Cortex of kidney (tissue), 1 donor: Measurements from ENCODE around the gene DPP6.

ENCODE experiments used
- DNase-seq: peaks from one replicate; lab custom pipeline; 2025; lab: John Stamatoyannopoulos, UW

Gene DPP6

GRCh38 chr7:154338701-154339506 is 286.7 kb downstream of the DPP6 start:
- no peak for DNase-seq

DNA sequence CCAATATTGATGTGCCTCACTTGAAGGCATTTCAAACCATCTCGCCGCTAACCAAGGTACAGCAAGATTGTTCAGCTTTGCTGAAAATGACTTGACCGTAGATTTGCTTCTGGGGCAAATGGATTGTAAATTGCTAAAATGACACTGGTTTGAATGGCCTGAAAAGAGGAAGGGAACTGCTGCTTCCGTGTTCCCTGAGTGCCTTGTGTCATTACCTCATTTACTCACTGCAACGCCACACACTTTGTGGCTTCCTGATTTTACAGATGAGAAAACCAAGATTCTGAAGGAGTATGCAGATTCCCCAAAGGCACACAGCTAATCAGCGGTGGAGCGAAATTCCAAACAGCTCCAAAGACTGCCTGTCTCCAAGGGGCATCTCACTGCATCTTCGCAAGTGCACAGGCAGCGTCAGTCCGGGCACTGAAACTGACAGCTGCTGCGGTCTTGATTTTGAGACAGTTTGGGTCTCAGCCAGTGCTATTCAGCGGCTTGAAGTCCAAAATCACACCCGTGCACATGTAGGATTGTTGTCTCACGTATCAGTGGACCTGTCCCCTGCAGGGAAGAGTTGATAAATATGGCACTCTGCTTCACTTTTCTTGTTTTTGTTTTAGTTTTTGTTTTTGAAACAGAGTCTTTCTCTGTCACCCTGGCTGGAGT is 290.9 kb downstream of the DPP6 start:
- DNase-seq, result no peak

GRCh38 chr7:154343778-154344412 is 291.7 kb downstream of the DPP6 start:
- DNase-seq, result no peak

DNA sequence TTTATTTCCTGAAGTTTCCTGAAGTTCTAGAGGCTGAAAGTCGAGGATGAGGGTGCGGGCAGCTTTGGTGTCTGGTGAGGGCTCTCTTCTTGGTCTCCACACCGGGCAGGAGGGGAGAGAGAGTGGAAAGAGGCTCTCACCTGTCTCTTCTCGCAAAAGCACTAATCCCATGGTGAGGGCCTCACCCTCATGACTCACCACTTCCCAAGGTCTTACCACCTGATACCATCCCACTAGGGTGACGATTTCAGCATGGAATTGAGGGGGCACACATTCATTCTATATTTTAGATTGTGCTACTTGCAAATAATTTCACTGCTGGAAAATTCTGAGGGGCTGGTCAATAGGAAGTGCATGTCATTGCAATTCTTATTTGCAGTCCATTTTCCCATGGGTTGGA is 292.9 kb downstream of the DPP6 start:
- no peak for DNase-seq

- DNase-seq, result no peak
These were observed 295.6 kb downstream of the DPP6 start for GRCh38 chr7:154347700-154348266.

DNA sequence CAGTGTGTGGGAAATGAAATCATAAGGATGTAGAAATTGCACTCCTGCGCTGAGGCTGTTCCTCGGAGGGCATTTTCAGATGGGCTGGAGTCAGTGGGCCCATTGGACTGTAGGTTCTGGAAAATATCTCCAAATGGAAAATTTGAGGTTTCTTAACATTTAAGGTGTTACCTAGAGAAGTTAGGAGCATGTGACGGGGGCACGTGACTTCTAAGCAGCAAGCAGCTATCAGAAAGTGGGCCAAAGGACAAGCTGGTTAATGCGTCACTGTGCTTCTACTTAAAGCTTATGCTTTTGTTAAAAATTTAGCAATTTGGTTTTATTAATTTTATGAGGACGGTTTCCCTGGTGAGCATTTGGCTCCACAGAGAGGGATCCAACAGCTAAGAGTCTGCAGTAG is 298.7 kb downstream of the DPP6 start:
- no peak for DNase-seq

- no peak for DNase-seq
These were observed 301.2 kb downstream of the DPP6 start for GRCh38 chr7:154353355-154353767.

GRCh38 chr7:154364170-154364569 is 312.0 kb downstream of the DPP6 start:
- DNase-seq, result no peak

DNA sequence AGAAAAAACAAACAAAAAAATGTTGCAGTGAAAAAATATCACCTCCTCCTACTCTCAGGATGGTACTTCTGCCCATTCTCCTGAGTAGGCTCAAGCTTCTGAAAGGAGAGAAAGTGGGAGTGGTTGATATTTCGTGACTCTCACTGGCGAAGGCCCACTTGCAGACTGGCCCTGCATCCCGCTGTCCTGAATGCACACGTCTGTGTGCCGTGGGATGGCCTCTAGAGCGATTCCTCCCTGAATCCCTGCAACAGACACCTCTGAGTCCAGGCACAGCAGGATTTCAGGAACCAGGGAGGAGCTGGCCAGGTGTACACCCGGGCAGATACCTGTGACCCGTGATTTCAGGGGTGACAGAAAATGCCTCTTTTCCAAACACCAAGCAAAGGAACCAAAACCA is 319.2 kb downstream of the DPP6 start:
- no peak for DNase-seq

- no peak for DNase-seq
These were observed 319.9 kb downstream of the DPP6 start for GRCh38 chr7:154372011-154372601.

DNA sequence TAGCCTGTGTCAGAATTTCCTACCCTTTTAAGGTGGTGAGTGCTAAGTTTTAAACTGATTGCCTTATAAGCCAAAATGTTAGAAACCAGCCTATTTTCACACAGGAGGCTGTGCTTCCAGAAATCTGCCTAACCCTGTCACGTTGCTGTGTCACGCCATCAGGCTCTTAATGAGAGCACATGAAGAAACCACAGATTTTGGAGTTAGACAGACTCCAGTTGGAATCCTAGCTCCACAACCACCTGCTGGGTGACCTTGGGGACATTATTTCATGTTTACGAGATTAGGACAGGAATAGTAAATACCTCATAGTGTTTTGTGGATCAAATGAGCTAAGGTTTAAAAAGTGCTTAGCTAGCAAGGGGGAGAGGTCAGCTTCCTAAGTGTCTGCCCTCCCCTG is 321.8 kb downstream of the DPP6 start:
- DNase-seq, result no peak

GRCh38 chr7:154375956-154376355 is 323.8 kb downstream of the DPP6 start:
- no peak for DNase-seq

GRCh38 chr7:154380771-154381170 is 328.6 kb downstream of the DPP6 start:
- no peak for DNase-seq

GRCh38 chr7:154383045-154383444 is 330.8 kb downstream of the DPP6 start:
- no peak for DNase-seq

DNA sequence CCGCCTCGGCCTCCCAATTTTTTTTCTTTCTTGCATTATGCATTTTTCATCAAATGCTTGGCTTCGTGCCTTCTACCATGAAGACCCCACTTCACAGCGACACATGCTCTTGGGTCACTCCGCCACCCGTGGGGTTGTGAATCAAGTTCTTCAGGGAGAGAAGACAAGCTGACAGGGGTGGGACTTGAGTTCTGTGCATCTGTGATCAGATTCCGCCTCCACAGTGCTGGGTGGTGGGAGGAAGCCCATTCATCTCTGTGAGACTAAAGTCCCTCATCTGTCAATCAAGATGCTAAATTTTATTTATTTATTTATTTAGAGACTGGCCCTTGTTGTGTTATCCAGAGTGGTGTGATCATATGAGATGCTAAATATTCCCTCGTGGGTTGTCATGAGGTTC is 333.0 kb downstream of the DPP6 start:
- DNase-seq, result no peak

DNA sequence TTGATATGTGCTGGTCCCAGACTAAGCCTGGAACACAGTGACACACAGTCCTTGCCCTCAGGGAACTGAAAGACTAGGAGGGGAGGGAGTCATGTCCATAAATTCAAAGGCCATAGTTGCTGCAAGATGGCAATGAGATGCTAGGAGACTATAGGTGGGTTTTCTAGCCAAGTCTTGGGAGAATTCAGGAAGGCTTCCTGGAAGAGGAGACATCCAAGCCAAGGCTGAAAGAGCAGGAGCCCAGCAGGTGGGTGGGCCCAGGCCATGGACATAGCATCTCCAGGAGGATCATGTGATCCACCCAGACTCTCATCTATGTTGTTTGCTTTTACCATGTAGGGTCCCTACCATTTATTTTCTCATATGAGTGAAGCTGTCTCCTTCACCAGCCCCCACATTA is 335.1 kb downstream of the DPP6 start:
- DNase-seq, result no peak

GRCh38 chr7:154388412-154388811 is 336.2 kb downstream of the DPP6 start:
- DNase-seq, result no peak

DNA sequence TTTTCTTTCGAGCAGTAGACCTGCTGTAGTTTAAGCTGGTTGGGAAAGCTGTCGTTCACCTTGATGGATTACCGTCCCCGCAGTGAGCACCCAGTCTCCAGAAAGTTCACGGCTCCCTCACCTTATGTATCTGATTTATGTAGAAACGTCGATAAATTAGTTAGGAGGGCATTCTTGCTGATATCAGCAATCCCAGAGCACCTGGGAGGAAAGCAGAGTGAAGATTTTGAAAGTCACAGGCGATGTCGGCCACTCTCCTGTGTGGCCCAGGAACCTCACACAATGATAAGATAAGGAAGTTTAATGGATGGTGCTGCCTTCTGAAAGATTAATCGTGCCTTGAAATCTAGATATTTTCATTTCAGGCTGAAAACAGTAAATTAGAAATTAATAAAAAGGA is 336.8 kb downstream of the DPP6 start:
- DNase-seq, result no peak

GRCh38 chr7:154390961-154391360 is 338.8 kb downstream of the DPP6 start:
- no peak for DNase-seq

GRCh38 chr7:154394804-154395203 is 342.6 kb downstream of the DPP6 start:
- DNase-seq, result no peak

GRCh38 chr7:154406312-154406711 is 354.1 kb downstream of the DPP6 start:
- DNase-seq, result no peak

DNA sequence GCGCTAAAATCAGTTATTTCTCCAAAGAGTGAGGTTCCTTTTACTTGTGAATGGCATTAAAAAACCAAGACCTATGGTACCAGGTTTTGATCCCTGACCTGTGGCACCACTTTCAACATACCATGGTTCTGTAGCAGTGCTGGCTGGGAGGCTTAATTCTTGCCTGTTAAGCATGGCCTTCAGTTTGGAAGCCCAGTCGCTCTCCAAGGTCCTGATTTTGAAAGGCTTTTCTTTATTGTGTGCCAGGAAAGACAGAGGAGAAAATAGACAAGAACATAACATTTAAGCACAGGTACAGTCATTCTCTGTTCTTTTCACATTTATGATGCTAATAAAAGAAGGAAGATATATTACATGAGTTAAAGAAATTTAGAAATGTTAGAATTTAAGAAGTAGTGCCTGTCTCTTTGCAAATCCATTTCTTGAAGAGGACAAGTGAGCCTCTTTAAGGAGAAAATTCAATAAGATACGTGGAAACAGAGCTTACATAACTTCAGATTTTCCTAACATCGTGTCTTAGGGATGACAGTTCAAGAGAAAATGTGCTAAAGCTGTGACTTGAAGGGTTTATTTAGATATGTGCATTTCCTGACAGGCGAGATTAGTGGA is 357.6 kb downstream of the DPP6 start:
- DNase-seq, result no peak
